NCI-H524 (cell line): ENCODE data around the gene TSPAN4.

ENCODE experiments used
- DNase-seq, 2 experiments: peaks; one replicate each; lab custom pipeline; 2025; lab: John Stamatoyannopoulos, UW

TSPAN4 gene, protein sequence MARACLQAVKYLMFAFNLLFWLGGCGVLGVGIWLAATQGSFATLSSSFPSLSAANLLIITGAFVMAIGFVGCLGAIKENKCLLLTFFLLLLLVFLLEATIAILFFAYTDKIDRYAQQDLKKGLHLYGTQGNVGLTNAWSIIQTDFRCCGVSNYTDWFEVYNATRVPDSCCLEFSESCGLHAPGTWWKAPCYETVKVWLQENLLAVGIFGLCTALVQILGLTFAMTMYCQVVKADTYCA

GRCh38 chr11:842370-843002 is at the start of gene TSPAN4, which contains the start of gene POLR2L:
TSPAN4 (plus strand) TSS chr11:842852; CDS start chr11:850305, 7,453 bp downstream.
POLR2L (minus strand) TSS chr11:842529; CDS start chr11:842508, 21 bp downstream.
- DNase-seq, result peak; percentile 46 to 75

DNA sequence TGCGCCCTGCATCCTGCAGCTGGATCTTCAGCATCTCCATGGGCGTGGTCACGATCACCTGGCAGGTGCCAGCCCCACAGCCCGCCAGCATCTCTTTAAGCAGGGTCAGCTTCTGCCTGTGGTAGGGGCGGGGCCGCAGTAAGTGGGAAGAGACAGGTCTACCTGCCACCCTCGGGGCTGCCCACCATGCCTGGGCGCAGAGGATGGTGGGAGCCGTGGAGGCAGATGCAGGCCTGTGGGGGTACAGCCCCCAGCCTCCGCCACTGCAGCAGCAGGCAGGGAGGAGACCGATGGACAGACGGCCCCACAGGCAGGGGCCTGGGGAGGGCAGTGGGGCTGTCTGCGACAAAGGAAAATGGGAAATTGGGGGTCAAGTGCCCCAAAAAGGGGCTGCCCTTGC is 49.8 kb upstream of the TSPAN4 start:
- DNase-seq, result no peak

DNA sequence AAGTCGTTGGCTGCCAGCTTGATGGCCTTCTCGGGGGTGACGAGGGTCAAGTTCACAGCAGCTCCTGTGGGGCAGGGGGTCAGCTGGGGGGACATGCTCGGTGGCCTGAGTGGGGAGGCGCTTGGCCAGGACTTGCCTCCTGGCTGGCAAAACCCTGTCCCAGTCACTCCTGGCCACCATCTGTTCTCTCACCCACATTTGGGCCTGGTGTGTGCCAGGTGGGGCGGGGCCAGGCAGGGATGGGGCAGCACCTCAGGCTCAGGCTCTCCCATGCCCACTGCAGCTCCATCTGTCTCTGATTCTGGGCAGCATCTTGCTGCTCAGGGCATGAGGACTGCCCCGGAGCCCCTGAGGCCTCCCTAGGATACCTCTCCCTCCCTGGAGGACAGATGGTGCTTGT is 49.1 kb upstream of the TSPAN4 start:
- DNase-seq, result peak; percentile 68 to 90

DNA sequence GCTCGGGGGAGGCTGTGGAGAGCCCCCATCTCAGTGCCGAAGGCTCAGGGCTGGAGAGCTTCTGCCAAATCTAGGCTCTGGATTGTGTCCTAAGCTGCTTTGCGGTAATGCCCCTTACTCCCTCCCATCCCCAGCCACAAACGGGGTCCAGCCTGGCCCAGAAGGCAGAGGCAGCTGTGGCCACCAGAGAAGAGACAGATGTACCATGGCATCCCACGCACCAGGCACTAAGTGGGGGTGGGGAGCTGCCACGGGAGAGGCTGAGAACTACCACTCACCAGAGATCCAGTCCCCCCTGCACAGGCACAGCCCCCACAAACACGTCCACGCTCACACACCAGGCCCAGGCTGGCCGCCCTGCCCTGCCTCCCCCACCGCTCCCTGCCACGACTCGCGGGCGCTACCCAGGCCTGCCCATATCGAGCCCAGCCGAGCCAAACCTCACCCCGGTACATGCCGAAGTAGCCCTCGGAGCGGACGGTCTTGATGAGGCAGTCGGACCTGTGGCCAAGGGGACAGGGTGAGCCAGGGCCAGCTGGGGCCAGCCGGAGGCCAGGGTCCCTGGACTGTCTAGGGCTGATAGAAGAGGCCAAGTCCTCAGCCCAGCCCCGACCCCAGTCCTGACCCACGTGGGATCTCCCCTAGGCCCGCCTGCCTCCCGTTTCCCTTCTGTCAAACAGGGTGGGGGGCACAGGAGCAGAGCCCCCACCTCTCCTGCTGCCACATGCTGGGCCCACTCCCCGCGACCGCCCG is 48.5 kb upstream of the TSPAN4 start:
- peak in 1 of 2 experiments; percentile 88 for DNase-seq

DNA sequence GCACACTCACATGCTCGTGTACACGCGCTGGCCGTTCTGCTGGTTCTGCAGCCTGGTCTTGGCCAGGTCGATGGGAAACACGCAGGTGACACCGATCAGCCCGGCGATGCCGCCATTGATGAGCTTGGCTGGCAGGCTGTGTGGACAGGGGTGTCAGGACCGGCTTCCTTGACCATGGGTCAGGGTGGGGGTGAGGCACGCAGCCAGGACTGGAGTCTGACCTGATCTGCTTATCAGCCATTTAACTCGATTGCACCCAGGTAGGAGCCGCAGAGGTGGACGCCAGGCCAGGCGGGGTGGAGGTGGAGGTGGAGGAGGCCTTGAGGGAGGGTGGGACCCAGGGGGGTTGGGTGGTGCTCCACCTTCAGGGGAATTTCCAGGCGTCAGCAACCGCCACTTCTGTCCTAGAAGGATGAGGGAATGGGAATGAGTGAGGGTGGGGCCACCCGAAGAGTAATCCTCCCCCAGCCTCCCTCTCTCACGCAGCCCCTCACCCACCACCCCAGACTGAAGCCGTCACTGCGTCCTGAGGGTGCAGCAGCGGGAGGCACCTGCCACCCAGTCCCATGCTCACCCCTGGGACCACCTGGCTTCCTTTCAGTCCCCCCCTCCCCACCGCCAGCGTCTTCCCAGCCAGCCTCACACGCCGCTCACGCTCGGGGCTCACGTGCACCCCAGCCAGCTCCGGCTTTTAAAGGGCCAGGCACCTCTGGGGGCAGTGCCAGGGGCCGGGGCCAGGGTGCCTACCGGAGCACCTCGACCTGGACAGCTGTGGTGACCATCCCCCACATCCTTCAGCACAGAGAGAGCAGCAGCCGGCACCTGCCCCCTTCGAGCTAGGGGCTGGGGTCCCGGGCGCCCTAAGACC is 47.7 kb upstream of the TSPAN4 start:
- DNase-seq, result peak in 1 of 2 experiments; percentile 70

- peak; percentile 40 to 67 for DNase-seq
These were observed 46.8 kb upstream of the TSPAN4 start for GRCh38 chr11:795634-796564.

GRCh38 chr11:796565-797295 is 45.9 kb upstream of the TSPAN4 start:
- no peak for DNase-seq

DNA sequence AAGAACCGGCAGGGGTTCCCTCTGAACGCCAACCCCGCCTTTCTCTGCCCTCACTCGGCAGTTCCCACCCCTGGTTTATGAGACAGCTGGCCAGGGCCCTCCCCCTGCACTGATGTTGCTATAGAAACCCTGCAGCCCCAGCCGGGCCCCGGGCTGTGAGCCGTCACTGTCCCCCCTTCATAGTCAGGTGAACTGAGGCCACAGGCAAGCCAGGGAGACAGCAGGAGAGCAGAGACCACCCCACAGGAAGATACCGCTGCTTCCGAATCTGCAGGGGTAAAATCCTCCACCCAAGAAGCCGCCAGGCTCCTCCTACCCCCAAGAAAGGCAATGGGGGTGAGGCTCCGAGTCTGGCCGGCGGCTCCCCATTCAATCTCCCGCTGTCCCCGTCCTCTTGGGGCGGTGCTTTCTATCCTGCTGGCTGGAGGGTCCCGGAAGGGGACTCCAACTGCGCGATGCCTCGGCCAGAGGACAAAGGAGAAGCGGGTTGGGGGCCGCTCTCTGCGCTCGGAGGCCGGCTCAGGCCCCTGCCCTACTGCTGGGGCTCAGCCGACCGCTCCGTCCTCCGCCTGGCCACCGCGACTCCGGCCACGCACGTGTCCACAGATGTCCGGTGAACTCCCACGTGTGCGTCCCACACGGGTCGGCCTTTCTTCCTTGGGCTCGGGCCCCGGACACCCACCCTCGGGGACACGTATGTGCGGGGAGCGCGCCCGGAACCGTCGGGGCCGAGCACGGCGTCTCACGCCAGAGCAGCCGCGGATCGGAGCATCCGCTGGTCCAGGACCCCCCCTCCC is 45.2 kb upstream of the TSPAN4 start:
- peak; percentile 71 to 88 for DNase-seq

- peak in 1 of 2 experiments; percentile 67 for DNase-seq
These were observed 44.4 kb upstream of the TSPAN4 start, which contains the start of gene SLC25A22 for GRCh38 chr11:798093-798713. SLC25A22 (minus strand) TSS chr11:798281; CDS start chr11:795006, 3,275 bp downstream.

DNA sequence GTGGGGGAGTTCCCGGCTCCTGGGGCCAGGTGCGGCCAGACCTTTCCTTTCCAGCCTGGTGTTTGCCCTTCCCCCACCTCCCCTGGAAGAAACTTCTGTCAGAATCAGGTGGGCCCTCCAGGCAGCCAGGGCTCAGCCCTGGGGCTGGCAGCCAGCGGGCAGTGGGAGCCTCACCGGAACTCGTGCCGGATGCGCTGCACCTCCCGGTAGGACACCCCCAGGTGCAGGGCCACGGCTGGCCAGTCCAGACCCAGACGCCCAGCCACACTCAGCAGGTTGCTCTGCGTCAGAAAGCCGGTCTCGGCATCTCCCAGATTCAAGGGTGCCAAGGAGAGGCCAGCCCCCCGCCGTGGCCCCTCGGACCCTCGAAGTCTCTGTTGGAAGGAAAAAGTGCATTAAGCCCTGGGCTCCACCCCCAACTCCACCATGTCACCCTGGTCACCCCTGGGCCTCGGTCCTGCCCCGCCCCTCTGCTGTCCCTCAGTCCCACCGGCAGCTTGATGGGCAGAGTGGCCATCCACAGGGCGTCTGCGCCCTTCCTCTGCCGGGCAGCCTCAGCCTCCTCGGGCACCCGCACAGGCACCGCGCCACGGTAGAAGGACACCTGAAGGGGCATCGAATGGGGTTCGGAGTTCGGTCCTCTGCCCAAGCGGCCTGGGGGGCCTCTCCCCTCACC is 42.9 kb upstream of the TSPAN4 start:
- DNase-seq, result no peak

DNA sequence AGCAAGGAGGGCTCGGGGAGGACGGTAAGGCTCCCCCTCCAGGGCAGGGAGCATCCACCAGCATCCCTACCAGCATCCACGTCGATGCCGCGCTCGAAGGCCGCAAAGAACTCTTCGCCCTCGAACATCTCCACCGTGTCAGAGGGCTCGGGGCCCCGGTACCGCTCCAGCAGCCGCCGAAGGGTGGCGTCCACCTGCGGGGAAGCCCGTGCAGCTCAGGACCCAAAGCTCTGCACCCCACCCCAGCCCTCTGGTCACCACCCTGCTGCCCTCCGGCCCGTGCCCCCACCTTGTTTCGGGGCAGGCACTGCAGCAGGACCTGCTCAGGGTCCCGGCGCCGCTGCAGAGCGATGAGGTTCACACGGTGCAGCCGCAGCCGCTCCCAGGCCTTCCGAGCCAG is 42.2 kb upstream of the TSPAN4 start:
- no peak for DNase-seq

DNA sequence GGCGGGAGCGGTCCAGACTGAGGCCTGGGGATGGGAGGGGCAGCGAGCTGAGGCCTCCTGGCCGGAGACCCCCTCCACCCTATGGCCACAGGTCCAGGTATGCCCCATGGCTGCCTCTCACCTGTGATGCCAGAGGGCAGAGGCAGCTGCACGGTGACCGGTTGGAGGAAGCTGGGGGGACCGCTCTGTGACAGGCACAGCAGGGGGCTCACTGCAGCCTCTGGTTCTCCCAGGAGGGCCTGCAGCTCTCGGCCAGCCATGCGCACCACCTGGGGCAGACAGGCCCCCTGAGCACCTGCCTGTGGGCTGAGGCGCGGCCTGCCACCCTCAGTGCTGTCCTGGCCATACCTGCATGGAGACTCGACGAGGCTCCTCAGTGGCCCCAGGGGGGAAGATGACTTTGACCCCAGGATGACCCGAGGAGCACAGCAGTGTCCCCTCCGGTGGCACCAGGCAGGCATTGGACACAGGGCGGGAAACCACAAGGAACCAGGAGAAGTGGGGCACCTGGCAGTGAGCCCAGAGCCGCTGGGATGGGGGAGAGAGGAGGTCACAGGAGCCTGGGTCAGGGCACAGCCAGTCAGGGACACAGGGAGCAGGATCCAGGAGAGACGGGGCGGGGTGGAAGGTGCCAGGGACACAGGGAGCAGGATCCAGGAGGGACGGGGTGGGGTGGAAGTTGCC is 41.4 kb upstream of the TSPAN4 start:
- no peak for DNase-seq

GRCh38 chr11:802018-802617 is 40.5 kb upstream of the TSPAN4 start:
- no peak for DNase-seq

DNA sequence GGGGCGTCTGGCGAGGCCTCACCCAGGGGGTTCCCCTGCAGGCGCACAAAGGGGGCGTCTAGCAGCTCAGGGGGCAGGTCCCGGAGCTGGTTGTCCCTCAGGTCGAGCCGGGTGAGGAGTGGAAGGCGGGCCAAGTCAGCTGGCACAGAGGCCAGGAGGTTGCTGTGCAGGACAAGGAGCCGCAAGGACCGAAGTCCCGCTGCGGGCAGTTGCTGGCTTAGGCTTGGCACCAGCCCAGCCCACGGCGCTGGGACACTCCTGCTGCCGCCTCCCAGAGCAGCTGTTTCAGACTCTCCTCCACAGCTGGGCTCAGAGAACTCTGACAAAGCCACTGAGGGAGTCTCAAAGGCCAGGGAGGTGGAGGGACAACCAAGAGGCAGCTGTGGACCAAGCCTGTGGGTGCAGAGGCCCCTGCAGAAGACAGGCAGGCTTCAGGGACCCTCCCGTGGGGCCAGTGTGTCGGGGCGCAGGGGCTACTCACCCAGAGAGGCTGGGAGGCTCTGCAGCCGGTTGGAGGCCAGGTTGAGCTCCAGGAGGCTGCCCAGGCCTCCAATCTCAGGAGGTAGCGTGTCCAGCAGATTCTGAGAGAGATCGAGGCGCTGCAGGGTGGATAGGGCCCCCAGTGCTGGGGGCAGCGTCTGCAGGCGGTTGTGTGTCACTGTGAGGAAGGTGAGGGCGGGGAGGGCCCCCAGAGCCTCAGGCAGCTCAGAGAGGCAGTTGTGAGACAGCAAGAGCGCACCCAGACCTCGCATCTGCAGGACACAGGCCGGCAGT is 39.8 kb upstream of the TSPAN4 start:
- no peak for DNase-seq

DNA sequence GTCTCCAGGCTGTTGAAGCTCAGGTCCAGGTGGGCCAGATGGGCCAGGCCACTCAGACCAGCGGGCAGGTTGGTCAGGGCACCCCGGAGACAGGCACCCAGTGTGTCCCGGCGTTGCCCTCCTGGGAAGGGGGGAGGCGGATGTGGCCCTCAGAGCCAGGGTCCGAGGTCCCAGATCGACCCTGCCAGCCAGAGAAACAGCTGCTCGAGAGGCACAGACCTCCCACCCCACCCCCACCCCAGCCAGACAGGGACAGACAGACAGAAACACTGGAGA is 39.2 kb upstream of the TSPAN4 start:
- DNase-seq, result no peak

DNA sequence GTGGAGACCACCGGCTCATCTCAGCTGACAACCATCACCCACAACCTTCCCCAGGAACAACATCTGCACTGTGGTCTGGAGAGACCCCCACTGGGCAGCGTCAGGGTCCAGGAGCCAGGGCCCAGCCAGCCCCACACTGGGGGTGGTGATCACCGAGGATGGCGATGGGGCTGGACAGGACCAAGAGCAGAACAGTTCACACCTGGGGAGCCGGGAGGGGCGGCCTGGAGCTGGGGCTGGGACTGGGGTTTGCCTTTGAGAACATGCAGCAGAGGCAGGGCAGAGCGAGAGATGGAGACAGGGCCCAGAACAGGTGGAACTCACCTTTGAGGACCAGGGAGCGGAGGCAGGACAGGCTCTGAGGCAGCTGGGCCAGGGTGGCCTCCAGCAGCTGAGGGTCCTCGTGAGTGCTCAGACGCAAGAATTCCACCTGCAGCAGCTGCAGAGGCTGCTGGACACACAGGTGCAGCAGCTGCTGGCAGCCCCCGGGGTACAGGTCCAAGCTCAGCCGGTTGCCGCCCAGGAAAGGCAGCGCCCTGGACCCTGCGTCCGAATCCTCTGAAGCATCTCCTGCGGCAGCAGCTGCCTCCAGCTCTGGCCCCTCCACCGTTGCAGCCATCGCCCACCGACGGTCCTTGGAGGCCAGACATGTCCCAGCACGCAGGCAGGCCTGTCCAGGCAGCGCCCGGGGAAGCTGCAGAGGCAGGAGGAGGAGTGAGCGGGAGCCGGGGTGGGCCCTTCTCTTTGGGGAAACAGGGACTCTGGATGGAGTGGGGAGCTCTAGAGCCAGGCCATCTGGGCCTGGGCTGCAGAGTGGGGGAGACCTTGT is 38.7 kb upstream of the TSPAN4 start:
- DNase-seq, result peak in 1 of 2 experiments; percentile 36
